ENCODE measurements around the gene CRELD2.

Gene CRELD2

DNA sequence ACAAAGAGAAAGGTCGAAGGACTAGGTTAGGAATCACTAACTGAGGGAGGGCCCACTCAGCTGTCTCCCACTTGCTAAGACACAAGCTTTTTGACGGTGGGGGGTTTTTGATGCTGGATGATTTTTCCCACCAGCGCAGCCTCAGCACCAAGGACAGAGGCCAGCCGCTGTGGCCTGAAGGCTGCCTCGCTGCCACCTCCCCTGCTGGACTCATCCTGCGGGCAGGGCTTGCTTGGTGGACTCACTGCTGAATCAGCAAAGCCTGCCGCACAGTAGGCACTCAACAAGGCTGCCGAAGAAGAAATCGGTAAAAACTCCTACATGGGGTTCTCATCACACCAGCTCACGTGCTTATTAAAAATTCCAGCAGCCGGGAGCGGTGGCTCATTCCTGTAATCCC, 2.8 kb upstream of the CRELD2 start:
- in situ Hi-C loops (cut with MboI; ENCODE audit: low sequenced_read_pairs, unreplicated experiment) = no loop called here
- DNase-seq (ENCODE audit: low spot score) = no peak
- TF ChIP-seq, protein P1, sequence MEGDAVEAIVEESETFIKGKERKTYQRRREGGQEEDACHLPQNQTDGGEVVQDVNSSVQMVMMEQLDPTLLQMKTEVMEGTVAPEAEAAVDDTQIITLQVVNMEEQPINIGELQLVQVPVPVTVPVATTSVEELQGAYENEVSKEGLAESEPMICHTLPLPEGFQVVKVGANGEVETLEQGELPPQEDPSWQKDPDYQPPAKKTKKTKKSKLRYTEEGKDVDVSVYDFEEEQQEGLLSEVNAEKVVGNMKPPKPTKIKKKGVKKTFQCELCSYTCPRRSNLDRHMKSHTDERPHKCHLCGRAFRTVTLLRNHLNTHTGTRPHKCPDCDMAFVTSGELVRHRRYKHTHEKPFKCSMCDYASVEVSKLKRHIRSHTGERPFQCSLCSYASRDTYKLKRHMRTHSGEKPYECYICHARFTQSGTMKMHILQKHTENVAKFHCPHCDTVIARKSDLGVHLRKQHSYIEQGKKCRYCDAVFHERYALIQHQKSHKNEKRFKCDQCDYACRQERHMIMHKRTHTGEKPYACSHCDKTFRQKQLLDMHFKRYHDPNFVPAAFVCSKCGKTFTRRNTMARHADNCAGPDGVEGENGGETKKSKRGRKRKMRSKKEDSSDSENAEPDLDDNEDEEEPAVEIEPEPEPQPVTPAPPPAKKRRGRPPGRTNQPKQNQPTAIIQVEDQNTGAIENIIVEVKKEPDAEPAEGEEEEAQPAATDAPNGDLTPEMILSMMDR (IDR thresholded peaks at IDR 0.05; ENCODE audit: borderline replicate concordance, control extremely low read depth, extremely low read depth, insufficient read depth, missing control alignments) = no peak

DNA sequence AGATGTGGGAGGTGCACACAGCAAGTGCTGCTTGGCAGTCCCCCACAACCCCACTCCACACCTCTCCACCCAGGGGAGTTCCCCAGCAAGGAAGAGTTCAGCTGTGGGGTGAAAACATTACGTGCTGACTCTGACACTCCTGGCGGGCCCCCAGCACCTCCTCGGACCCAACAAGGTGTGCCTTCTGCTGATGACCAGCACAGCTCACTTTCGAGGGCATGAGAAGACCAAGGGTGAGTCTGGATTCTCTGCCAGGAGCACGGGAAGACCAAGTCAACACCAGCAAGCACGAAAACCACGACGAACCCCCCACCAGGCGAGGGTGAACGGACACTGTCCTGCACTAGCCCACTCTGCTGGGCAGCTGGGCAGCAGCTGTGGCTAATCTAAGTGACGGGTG, 1.6 kb upstream of the CRELD2 start:
- no peak for DNase-seq (ENCODE audit: low spot score)
- in situ Hi-C loops (cut with MboI; ENCODE audit: low sequenced_read_pairs, unreplicated experiment) = no loop called here
- TF ChIP-seq, protein P1 (IDR thresholded peaks at IDR 0.05; ENCODE audit: borderline replicate concordance, control extremely low read depth, extremely low read depth, insufficient read depth, missing control alignments) = no peak

DNA sequence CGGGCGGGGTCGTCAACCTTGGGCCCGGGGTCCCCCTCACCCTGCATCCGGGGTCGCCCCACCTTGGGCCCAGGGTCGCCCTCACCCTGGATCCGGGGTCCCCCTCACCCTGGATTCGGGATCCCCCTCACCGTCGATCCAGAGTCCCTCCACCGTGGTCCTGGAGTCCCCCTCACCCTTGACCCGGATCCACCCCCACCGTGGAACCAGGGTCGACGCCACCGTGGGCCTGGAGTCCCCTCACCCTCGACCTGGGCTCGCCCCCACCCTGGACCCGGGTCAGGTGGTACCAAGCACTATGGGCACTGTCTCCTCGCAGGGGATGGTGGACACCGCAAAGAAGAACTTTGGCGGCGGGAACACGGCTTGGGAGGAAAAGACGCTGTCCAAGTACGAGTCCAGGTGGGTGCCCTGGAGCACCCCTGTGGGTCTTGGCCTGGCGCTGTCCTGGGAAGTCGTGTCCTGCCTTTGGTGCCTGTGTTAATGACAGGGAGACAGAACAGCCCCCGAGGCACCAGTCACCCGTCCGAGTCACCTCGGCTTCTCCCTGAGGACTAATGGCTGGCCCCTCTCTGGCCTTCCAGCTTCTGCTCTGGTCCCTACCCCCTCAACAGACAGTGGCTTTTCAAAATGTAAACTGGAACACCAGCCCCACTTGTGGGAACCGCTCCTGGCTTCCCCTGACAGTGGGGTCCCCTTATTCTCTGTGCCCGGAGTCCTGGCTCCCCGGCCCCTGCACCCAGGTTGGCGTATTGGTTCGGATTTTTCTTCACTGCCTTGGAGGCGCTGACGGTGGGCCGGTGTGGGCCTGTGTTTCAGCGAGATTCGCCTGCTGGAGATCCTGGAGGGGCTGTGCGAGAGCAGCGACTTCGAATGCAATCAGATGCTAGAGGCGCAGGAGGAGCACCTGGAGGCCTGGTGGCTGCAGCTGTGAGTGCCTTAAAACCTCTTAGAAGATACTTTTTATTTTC, 762 bp downstream of the CRELD2 start:
- TF ChIP-seq, protein P1 (IDR thresholded peaks at IDR 0.05; ENCODE audit: borderline replicate concordance, control extremely low read depth, extremely low read depth, insufficient read depth, missing control alignments) = no peak
- DNase-seq (ENCODE audit: low spot score) = no peak
- in situ Hi-C loops (cut with MboI; ENCODE audit: low sequenced_read_pairs, unreplicated experiment) = no loop called here

DNA sequence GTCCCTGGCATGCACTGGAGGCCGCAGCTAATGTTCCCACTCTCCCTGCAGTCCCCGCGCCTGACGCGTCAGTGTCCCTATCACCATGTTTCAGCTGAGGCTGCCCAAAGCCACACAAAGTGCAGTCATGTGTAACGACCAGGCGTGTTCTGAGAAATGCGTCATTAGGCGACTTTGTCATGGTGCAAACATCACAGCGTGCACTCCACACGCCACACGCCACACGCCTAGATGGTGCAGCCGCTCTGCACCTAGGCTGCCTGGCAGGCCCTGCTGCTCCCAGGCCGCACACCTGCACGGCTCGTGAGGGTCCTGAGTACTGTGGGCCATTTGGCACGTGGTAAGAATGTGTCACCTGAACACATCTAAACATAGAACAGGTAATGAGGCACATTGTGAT, 2.4 kb downstream of the CRELD2 start:
- TF ChIP-seq, protein P1 (IDR thresholded peaks at IDR 0.05; ENCODE audit: borderline replicate concordance, control extremely low read depth, extremely low read depth, insufficient read depth, missing control alignments) = no peak
- DNase-seq (ENCODE audit: low spot score) = no peak
- in situ Hi-C loops (cut with MboI; ENCODE audit: low sequenced_read_pairs, unreplicated experiment) = no loop called here

DNA sequence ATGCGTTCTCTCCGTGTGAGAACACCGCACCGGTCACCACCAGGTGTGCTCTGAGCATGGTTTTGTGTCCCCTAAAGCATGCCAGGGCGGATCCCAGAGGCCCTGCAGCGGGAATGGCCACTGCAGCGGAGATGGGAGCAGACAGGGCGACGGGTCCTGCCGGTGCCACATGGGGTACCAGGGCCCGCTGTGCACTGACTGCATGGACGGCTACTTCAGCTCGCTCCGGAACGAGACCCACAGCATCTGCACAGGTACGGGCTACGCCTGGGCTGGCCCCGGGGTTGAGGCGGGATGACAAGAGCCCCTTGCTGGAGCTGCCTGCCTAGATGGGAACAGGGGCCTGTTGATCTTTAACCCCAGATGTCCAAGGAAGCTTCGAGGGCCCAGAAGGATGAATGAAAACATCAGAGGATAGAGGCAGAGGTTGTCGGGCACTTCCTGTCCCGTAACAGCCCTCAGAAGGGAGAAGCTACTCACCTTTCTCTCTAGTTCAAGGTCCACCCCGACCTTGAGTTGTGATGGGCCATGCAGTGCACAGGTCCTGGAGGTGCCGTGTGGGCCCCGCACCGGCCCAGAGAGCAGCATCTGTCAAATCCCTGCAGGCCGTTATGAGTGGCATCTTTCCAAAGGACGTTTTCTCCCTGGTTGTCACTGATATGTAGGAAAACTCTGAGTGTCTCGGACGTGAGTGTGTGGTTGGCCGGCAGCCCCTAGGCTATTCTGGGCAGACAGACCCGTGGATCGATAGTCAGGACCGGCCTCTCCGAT, 3.3 kb downstream of the CRELD2 start:
- TF ChIP-seq, protein P1 (IDR thresholded peaks at IDR 0.05; ENCODE audit: borderline replicate concordance, control extremely low read depth, extremely low read depth, insufficient read depth, missing control alignments) = no peak
- no peak for DNase-seq (ENCODE audit: low spot score)
- in situ Hi-C loops (cut with MboI; ENCODE audit: low sequenced_read_pairs, unreplicated experiment) = no loop called here

DNA sequence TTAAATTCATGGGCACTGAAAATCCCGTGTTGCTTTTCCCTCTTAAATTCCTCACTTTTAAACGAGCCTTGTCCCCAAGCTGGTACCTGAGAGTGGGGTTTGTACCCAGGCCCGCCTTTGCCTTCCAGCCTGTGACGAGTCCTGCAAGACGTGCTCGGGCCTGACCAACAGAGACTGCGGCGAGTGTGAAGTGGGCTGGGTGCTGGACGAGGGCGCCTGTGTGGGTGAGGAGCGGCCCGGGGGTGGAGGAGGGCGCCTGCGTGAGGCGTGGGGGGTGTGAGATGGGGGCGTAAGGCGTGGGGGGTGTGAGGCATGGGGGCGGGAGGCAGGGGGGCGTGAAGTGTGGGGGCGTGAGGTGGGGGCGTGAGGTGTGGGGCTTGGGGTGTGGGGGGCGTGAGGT, 4.0 kb downstream of the CRELD2 start:
- TF ChIP-seq, protein P1 (IDR thresholded peaks at IDR 0.05; ENCODE audit: borderline replicate concordance, control extremely low read depth, extremely low read depth, insufficient read depth, missing control alignments) = no peak
- DNase-seq (ENCODE audit: low spot score) = no peak
- in situ Hi-C loops (cut with MboI; ENCODE audit: low sequenced_read_pairs, unreplicated experiment) = no loop called here
